Fibroblast of lung (primary cell): Measurements from ENCODE around the gene JAKMIP1. TPM values are rescaled to one million over a fixed set of nuclear protein-coding genes. Genes with fewer than 3 reads are reported as not detected.

Source experiments
- DNase-seq, 2 donors: peaks; one replicate each; pipeline versions ENCODE4 v3.0.0 to v3.0.0-alpha.2; 2010; ENCODE audit warnings: low read depth in 2 of 2
- H2AFZ ChIP-seq: 2 replicates; pipeline ENCODE4 v1.5.1; 2012; ENCODE audit warnings: low read length, control low read depth, inconsistent platforms
- H3K27ac ChIP-seq: 2 replicates; pipeline ENCODE4 v1.5.1; 2011; ENCODE audit warnings: low read length, control low read depth; ENCODE audit not compliant: insufficient read depth
- H3K27me3 ChIP-seq: 2 replicates; pipeline ENCODE4 v1.5.1; 2011; ENCODE audit warnings: mild to moderate bottlenecking, low read length; ENCODE audit not compliant: control insufficient read depth, insufficient read depth
- H3K36me3 ChIP-seq: 2 replicates; pipeline ENCODE4 v1.5.1; 2011; ENCODE audit warnings: low read length; ENCODE audit not compliant: control insufficient read depth, insufficient read depth
- H3K4me1 ChIP-seq: 2 replicates; pipeline ENCODE4 v1.5.1; 2011; ENCODE audit warnings: low read length; ENCODE audit not compliant: control insufficient read depth, insufficient read depth; ENCODE audit errors: extremely low read depth
- H3K4me2 ChIP-seq: 2 replicates; pipeline ENCODE4 v1.5.1; 2011; ENCODE audit warnings: low read length, control low read depth; ENCODE audit not compliant: insufficient read depth; ENCODE audit errors: extremely low read depth
- H3K4me3 ChIP-seq, 4 experiments: fragments of 200-600 bp in 1 of 4; sonication (generic) in 1 of 4; replicated peaks in 1 of 4; 2 replicates each; pipeline ENCODE4 v1.5.1; 2011 to 2016; ENCODE audit warnings: low read length in 4 of 4, low read depth in 3 of 4, mild to moderate bottlenecking in 3 of 4, control low read depth in 2 of 4, inconsistent platforms in 1 of 4, mixed read lengths in 1 of 4; ENCODE audit not compliant: insufficient read depth in 1 of 4; ENCODE audit errors: control extremely low read depth in 1 of 4
- H3K79me2 ChIP-seq: 2 replicates; pipeline ENCODE4 v1.5.1; 2012; ENCODE audit warnings: mild to moderate bottlenecking, low read length, inconsistent platforms; ENCODE audit not compliant: control insufficient read depth, insufficient read depth
- H3K9ac ChIP-seq: 2 replicates; pipeline ENCODE4 v1.5.1; 2011; ENCODE audit warnings: mild to moderate bottlenecking, low read length, control low read depth; ENCODE audit not compliant: insufficient read depth
- H3K9me3 ChIP-seq: 2 replicates; pipeline ENCODE4 v1.5.1; 2012; ENCODE audit warnings: low read depth, low read length; ENCODE audit not compliant: control insufficient read depth, insufficient read depth
- H4K20me1 ChIP-seq: 2 replicates; pipeline ENCODE4 v1.5.1; 2011; ENCODE audit warnings: low read length; ENCODE audit not compliant: control insufficient read depth, insufficient read depth; ENCODE audit errors: extremely low read depth
- CTCF ChIP-seq, 2 donors: IDR thresholded peaks in 1 of 2; conservative IDR thresholded peaks in 1 of 2; 1 replicate in 1 of 2; 2 replicates in 1 of 2; pipeline ENCODE4 v1.5.1; 2011 to 2012; ENCODE audit warnings: low read length in 2 of 2, control low read depth in 1 of 2, inconsistent platforms in 1 of 2, low read depth in 1 of 2, mild to moderate bottlenecking in 1 of 2
- EZH2 ChIP-seq: IDR thresholded peaks from 2 replicates; pipeline ENCODE4 v1.5.1; 2012; ENCODE audit warnings: low read length, control low read depth, mild to moderate bottlenecking; ENCODE audit errors: missing control alignments
- polyA plus RNA-seq, 2 donors: library from polyadenylated mRNA; depleted of rRNA in 1 of 2; stranded (reverse) in 1 of 2; unstranded in 1 of 2; fragments of >200 nt; gene quantifications; 2 replicates each; pipeline ENCODE4 v1.2.1, GENCODE V29; 2011 to 2012; ENCODE audit warnings: missing spikeins in 1 of 2
- total RNA-seq: library from RNA; depleted of rRNA; stranded (reverse); fragments of >200 nt; gene quantifications from 2 replicates; pipeline ENCODE4 v1.2.1, GENCODE V29; 2014

The JAKMIP1 gene
- total and polyA plus RNA-seq, 2 donors (not counting 1 experiment from before 2014, with no cell fraction given) = not detected

GRCh38 chr4:6179362-6179761 is 21.0 kb downstream of the JAKMIP1 start:
- no peaks in the 10 kb centered on the region for H3K27me3 ChIP-seq
- H3K9me3 ChIP-seq = no peaks in the 10 kb centered on the region
- no peak overlapping the region for H3K4me3 ChIP-seq
- no peaks in the 10 kb centered on the region for H3K79me2 ChIP-seq
- no peak for TF ChIP-seq CTCF (conservative IDR thresholded peaks at IDR 0.05 in 1 of 2, IDR thresholded peaks at IDR 0.05 in 1 of 2; ENCODE audit: low read depth in 1 of 2, low read length in 2 of 2)
- no peak for TF ChIP-seq EZH2
- H2AFZ ChIP-seq = no peak overlapping the region
- DNase-seq = no peak
- H3K4me1 ChIP-seq = no peaks in the 10 kb centered on the region
- no peaks in the 10 kb centered on the region for H4K20me1 ChIP-seq
- H3K9ac ChIP-seq = no peak overlapping the region
- no peak overlapping the region for H3K27ac ChIP-seq
- H3K4me2 ChIP-seq = no peak overlapping the region
- no peaks in the 10 kb centered on the region for H3K36me3 ChIP-seq

- TF ChIP-seq CTCF (conservative IDR thresholded peaks at IDR 0.05 in 1 of 2, IDR thresholded peaks at IDR 0.05 in 1 of 2; ENCODE audit: low read depth in 1 of 2, low read length in 2 of 2) = no peak
- TF ChIP-seq EZH2 = no peak
- Histone ChIP-seq H3K4me1 (no peaks in the 10 kb centered on the region), H4K20me1 (no peaks in the 10 kb centered on the region), H3K4me3 (no peak overlapping the region), H3K9me3 (no peaks in the 10 kb centered on the region), H3K36me3 (no peaks in the 10 kb centered on the region), H3K9ac (no peak overlapping the region), H3K27me3 (no peaks in the 10 kb centered on the region), H3K79me2 (no peaks in the 10 kb centered on the region), H3K27ac (no peak overlapping the region), H2AFZ (no peak overlapping the region), H3K4me2 (no peak overlapping the region)
- no peak for DNase-seq
These were observed 21.6 kb downstream of the JAKMIP1 start for GRCh38 chr4:6178757-6179156.

- Histone ChIP-seq H3K4me2 (no peak overlapping the region), H3K27ac (no peak overlapping the region)
- no peak for DNase-seq
These were observed 22.7 kb downstream of the JAKMIP1 start for GRCh38 chr4:6177587-6178197.

More at GRCh38 chr4:6177587-6178197, 22.7 kb downstream of the JAKMIP1 start:
- no peaks in the 10 kb centered on the region for H3K9me3 ChIP-seq
- no peaks in the 10 kb centered on the region for H3K36me3 ChIP-seq
- H3K27me3 ChIP-seq = no peaks in the 10 kb centered on the region
- H3K4me1 ChIP-seq = no peaks in the 10 kb centered on the region
- no peaks in the 10 kb centered on the region for H3K79me2 ChIP-seq
- H3K4me3 ChIP-seq = no peak overlapping the region
- no peaks in the 10 kb centered on the region for H4K20me1 ChIP-seq
- no peak overlapping the region for H2AFZ ChIP-seq
- no peak for TF ChIP-seq CTCF (conservative IDR thresholded peaks at IDR 0.05 in 1 of 2, IDR thresholded peaks at IDR 0.05 in 1 of 2; ENCODE audit: low read depth in 1 of 2, low read length in 2 of 2)
- no peak overlapping the region for H3K9ac ChIP-seq
